ENCODE data around the gene DVL1. TPM values are rescaled to one million over a fixed set of nuclear protein-coding genes. Genes with fewer than 3 reads are reported as not detected.

Gene DVL1
- total and polyA plus RNA-seq, 9 of the 15 experiments (the other 6 are each of a cell fraction or from before 2014, with no cell fraction given) = 0.62 to 135 (median 24.3) TPM

DNA sequence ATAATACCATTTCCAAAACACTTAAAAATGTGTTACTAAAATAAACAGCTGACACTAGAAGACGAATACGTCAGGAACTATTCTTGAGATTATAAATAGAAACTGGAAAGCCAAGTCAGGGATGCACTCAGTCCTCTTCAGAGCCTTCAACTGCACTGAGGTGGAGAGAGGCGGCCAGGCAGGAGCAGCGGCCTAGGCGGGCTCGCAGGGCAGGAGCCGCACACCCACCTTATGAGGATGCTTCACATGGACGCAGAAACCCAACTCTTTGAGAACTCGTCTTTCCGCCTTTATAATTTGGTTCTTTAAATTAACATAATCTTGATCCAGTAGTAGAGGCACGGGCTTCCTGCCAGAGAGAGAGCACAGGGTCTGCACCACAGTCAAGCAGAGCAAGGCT lies 45.9 kb upstream of the DVL1 start:
- Histone ChIP-seq H3K4me2 (ENCODE audit: insufficient read depth, low read length) (no peak overlapping the region), H3K9me1 (ENCODE audit: control insufficient read depth, insufficient read depth, low read length) (no peaks in the 10 kb centered on the region), H3K4me1 (replicated peaks in 1 of 2; ENCODE audit: control insufficient read depth in 2 of 2, insufficient read depth in 2 of 2, low read length in 2 of 2) (peaks cover 17 to 28% of the 10 kb centered on the region in 2 experiments), H3K27ac (ENCODE audit: extremely low read depth, low read depth, low read length) (no peak overlapping the region), H3K27me3 (ENCODE audit: control insufficient read depth in 2 of 2, insufficient read depth in 2 of 2, low read length in 2 of 2) (no peaks in the 10 kb centered on the region), H3K36me3 (ENCODE audit: control insufficient read depth, insufficient read depth, low read length) (peaks cover 78% of the 10 kb centered on the region), H3K4me3 (no peak overlapping the region), H2AFZ (ENCODE audit: low read depth, low read length) (no peak overlapping the region), H3K9ac (ENCODE audit: insufficient read depth in 1 of 2, low read depth in 2 of 2, low read length in 2 of 2) (no peak overlapping the region), H4K20me1 (replicated peaks; ENCODE audit: control insufficient read depth, insufficient read depth, low read length) (peaks cover 6% of the 10 kb centered on the region), H3K79me2 (ENCODE audit: control insufficient read depth, insufficient read depth, low read length) (peaks cover 65% of the 10 kb centered on the region), H3K9me3 (replicated peaks; ENCODE audit: control insufficient read depth, insufficient read depth, low read depth, low read length) (no peaks in the 10 kb centered on the region)
- no TSS peak for BruUV-seq (replicated peaks)
- intact Hi-C loops (cut with micrococcal nuclease) = loop anchor here (10.0 kb wide), 1 partner anchor 120 kb away; the partner anchor contains the start of gene ATAD3A
- ATAC-seq (no peak), FAIRE-seq (no peak), DNase-seq (ENCODE audit: extremely low read depth in 1 of 4, low spot score in 3 of 4) (no peak)
- in situ Hi-C loops (cut with MboI) = no loop called here
- TF ChIP-seq, protein P1, sequence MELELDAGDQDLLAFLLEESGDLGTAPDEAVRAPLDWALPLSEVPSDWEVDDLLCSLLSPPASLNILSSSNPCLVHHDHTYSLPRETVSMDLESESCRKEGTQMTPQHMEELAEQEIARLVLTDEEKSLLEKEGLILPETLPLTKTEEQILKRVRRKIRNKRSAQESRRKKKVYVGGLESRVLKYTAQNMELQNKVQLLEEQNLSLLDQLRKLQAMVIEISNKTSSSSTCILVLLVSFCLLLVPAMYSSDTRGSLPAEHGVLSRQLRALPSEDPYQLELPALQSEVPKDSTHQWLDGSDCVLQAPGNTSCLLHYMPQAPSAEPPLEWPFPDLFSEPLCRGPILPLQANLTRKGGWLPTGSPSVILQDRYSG (tag; conservative IDR thresholded peaks at IDR 0.05; ENCODE audit: low read depth) = no peak
- TF ChIP-seq, protein P2, sequence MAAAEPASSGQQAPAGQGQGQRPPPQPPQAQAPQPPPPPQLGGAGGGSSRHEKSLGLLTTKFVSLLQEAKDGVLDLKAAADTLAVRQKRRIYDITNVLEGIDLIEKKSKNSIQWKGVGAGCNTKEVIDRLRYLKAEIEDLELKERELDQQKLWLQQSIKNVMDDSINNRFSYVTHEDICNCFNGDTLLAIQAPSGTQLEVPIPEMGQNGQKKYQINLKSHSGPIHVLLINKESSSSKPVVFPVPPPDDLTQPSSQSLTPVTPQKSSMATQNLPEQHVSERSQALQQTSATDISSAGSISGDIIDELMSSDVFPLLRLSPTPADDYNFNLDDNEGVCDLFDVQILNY (CRISPR knock-in tag; IDR thresholded peaks at IDR 0.05) = no peak
- TF ChIP-seq ZNF766 (CRISPR knock-in tag; conservative IDR thresholded peaks at IDR 0.05) = no peak
- no peak for TF ChIP-seq NR1H2 (CRISPR knock-in tag; IDR thresholded peaks at IDR 0.05)
- TF ChIP-seq SIN3B (IDR thresholded peaks at IDR 0.05; ENCODE audit: low read depth) = no peak
- no peak for TF ChIP-seq CBX2 (IDR thresholded peaks at IDR 0.05; ENCODE audit: insufficient read depth, low read length, poor library complexity, severe bottlenecking)
- no peak for TF ChIP-seq TEAD2 (tag; IDR thresholded peaks at IDR 0.05)
- TF ChIP-seq, protein P3, sequence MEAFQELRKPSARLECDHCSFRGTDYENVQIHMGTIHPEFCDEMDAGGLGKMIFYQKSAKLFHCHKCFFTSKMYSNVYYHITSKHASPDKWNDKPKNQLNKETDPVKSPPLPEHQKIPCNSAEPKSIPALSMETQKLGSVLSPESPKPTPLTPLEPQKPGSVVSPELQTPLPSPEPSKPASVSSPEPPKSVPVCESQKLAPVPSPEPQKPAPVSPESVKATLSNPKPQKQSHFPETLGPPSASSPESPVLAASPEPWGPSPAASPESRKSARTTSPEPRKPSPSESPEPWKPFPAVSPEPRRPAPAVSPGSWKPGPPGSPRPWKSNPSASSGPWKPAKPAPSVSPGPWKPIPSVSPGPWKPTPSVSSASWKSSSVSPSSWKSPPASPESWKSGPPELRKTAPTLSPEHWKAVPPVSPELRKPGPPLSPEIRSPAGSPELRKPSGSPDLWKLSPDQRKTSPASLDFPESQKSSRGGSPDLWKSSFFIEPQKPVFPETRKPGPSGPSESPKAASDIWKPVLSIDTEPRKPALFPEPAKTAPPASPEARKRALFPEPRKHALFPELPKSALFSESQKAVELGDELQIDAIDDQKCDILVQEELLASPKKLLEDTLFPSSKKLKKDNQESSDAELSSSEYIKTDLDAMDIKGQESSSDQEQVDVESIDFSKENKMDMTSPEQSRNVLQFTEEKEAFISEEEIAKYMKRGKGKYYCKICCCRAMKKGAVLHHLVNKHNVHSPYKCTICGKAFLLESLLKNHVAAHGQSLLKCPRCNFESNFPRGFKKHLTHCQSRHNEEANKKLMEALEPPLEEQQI (IDR thresholded peaks at IDR 0.05) = no peak
- no peak for TF ChIP-seq ETV1 (tag; conservative IDR thresholded peaks at IDR 0.05; ENCODE audit: low read depth)
- TF ChIP-seq, protein P4, sequence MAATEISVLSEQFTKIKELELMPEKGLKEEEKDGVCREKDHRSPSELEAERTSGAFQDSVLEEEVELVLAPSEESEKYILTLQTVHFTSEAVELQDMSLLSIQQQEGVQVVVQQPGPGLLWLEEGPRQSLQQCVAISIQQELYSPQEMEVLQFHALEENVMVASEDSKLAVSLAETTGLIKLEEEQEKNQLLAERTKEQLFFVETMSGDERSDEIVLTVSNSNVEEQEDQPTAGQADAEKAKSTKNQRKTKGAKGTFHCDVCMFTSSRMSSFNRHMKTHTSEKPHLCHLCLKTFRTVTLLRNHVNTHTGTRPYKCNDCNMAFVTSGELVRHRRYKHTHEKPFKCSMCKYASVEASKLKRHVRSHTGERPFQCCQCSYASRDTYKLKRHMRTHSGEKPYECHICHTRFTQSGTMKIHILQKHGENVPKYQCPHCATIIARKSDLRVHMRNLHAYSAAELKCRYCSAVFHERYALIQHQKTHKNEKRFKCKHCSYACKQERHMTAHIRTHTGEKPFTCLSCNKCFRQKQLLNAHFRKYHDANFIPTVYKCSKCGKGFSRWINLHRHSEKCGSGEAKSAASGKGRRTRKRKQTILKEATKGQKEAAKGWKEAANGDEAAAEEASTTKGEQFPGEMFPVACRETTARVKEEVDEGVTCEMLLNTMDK (IDR thresholded peaks at IDR 0.05; ENCODE audit: borderline replicate concordance, insufficient read depth, low read depth, low read length, poor library complexity, severe bottlenecking) = no peak
- TF ChIP-seq BRD4 (IDR thresholded peaks at IDR 0.05) = no peak
- no peak for TF ChIP-seq BACH1 (tag; IDR thresholded peaks at IDR 0.05)
- TF ChIP-seq E2F3 (CRISPR knock-in tag; IDR thresholded peaks at IDR 0.05) = no peak
- no peak for TF ChIP-seq ZNF431 (CRISPR knock-in tag; IDR thresholded peaks at IDR 0.05)
- no peak for TF ChIP-seq ZKSCAN3 (CRISPR knock-in tag; IDR thresholded peaks at IDR 0.05)
- ChIA-PET CTCF (ENCODE audit: low intra/inter-chr PET ratio) (no interaction called here), POLR2A (interaction anchor here (0.7 to 5.2 kb wide), 3 partner anchors 7 to 20 kb away, joined by 3 to 58 read pairs (median 3); partner anchors contain the start of gene AURKAIP1)
- 94% methylated on average over 11 of the region's 11 CpGs for WGBS (ENCODE audit: insufficient coverage, low coverage, missing lambda C conversion rate)
